ENCODE data around the gene NPHP4.

NPHP4 gene

DNA sequence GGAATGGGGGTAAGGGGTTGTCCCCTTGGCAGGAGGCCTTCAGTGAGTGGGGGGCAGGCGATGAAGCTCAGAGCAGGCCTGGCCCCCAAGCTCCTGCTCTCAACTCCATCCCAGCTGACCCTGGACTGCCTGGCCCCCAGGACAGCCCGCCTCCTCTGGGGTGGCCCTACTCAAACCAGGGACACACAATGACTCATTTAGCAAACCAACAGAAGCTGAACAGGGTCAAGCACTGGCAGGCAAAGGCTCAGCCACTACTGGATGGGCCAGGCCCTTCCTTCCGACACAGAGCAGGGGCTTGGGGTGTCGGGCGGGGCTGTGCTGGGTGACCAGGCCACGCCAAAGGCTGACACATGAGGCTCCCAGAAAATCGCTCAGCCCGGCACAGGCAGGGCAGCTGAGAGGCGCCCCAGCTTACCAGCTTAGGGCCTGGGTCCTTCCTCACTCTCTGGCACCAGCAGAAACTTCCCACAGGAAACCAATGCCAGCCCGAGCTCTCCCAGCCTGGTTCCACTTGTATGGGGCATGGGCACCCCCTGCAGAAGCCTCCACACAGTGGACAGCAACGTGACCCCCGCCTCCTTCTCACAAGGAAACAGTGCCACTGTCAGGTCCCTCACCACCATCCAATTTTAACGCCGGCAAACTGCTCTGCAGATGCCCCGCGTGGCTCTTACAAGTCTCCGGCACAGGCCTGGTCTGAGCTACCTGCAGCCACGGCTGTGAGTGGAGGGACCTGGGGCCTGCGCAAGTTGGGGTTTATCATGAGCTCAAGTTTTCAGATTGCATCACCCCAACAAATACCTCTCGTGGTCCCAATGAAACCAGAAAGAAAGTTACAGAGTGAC lies 114.3 kb downstream of the NPHP4 start:
- DNase-seq (ENCODE audit: low spot score), result no peak

DNA sequence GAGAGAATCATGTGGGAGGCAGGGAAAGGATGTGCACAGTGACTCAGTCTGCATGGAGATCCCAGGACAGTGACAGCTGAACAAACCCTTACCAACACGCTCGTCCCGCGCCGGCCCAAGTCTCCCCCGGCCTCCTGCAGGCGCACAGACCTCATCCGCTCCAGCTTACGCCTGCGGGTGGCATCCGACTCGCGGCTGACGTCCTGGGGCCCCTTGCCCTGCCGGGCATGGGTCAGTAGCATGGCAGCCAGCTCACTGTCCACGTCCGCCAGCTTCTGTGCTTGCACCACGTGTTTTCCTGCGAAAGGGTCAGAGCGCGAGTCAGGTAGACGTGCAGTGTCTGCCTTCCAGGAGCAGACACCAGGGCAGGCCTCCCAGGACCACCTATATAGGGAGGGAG lies 115.2 kb downstream of the NPHP4 start:
- DNase-seq (ENCODE audit: low spot score), result no peak

- no peak for DNase-seq (ENCODE audit: low spot score)
These were observed 116.1 kb downstream of the NPHP4 start for GRCh38 chr1:5876094-5876650.

GRCh38 chr1:5875345-5875910 lies 116.8 kb downstream of the NPHP4 start:
- DNase-seq (ENCODE audit: low spot score), result no peak

DNA sequence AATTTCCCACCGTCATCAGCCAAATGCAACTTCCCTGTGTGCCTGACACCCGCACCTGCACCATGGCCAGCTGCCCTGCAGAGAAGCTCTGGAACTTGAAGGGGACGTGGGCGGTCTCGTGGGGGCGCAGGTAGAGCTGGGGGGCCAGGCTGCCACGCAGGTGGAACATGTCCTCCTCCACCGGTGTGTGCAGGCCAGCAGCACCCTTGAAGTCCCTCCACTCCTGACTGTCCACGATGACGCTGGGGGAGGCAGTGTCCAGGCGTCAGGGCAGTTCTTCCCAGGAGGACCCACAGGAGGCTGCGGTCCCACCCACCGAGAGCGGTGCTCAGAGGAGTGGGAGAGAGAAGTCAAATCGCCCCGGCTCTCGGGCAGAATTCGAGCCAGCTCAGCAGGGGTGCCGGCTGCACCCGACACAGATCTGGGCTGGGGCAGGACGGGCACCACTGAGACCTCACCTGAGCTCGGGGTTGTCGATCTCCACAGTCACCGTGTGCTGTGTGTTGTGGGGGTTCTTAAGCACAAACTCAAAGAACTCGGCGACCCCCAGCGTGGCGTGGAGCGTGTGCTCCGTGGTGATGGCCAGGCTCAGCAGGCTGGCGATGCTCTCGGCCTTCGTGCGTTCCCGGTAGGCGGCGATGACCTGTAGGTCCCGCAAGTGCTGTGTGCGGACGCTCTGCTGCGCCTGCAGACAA lies 117.7 kb downstream of the NPHP4 start:
- DNase-seq (ENCODE audit: low spot score), result no peak

DNA sequence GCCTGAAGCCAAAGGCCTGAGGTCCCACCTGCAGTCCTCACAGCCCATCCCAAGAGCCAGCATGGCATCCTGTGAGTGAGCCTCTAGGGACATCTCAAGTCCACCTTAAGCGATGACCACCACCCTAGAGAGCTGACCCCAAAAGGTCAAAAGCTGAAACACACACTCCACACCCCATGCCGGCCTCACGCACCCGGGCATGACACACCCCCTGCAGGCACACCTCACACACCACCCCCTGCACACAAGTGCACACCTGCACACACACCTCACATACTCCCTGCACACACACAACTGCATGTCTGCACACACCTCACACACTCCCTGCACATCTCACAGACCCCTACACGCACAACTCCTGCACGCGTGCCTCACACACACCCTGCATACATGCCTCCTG lies 118.7 kb downstream of the NPHP4 start:
- no peak for DNase-seq (ENCODE audit: low spot score)

- no peak for DNase-seq (ENCODE audit: low spot score)
These were observed 119.3 kb downstream of the NPHP4 start for GRCh38 chr1:5872886-5873285.

- DNase-seq (ENCODE audit: low spot score), result no peak
These were observed 123.2 kb downstream of the NPHP4 start for GRCh38 chr1:5868931-5869500.

DNA sequence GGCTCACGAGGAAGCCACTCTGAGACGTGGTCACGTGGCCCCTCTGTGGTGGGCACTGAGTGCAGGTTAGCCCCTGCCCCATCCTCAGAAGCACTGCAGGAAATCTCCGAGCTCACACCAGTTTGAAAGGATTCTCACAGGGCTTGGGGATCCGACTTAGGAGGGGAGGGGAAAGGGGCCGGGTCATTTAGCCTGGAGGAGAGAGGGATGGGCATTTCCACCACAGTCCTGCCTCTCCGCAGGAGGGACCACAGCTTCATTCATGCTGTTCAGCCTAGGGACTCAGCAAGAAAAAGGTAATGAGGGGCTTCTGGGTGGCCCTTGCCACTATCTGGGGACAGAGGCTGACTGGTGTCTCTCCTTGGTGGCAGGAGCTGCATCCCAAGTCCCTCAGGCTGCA lies 126.5 kb downstream of the NPHP4 start:
- no peak for DNase-seq (ENCODE audit: low spot score)

DNA sequence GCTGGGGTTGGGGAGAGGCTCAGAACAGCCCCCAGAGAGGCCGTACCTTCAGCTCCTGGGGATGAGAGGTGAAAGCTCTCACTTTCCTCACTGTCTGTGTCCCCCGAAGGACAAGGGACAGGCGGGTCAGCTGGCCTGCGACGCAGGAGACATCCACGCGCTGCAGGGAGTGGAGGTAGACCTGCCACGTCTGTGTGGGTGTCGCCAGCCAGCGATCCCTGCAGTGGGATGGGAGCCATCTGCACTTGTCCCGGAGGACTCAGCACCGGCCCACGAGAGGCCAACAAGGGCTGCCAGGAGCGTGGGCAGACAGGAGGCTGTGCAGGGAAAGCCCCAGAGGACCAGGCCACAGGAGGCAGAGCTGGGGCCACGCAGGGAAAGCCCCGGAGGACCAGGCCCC lies 127.2 kb downstream of the NPHP4 start:
- DNase-seq (ENCODE audit: low spot score), result no peak

GRCh38 chr1:5864256-5864655 lies 128.0 kb downstream of the NPHP4 start:
- no peak for DNase-seq (ENCODE audit: low spot score)

- DNase-seq (ENCODE audit: low spot score), result no peak
These were observed 129.0 kb downstream of the NPHP4 start for GRCh38 chr1:5863238-5863637.

DNA sequence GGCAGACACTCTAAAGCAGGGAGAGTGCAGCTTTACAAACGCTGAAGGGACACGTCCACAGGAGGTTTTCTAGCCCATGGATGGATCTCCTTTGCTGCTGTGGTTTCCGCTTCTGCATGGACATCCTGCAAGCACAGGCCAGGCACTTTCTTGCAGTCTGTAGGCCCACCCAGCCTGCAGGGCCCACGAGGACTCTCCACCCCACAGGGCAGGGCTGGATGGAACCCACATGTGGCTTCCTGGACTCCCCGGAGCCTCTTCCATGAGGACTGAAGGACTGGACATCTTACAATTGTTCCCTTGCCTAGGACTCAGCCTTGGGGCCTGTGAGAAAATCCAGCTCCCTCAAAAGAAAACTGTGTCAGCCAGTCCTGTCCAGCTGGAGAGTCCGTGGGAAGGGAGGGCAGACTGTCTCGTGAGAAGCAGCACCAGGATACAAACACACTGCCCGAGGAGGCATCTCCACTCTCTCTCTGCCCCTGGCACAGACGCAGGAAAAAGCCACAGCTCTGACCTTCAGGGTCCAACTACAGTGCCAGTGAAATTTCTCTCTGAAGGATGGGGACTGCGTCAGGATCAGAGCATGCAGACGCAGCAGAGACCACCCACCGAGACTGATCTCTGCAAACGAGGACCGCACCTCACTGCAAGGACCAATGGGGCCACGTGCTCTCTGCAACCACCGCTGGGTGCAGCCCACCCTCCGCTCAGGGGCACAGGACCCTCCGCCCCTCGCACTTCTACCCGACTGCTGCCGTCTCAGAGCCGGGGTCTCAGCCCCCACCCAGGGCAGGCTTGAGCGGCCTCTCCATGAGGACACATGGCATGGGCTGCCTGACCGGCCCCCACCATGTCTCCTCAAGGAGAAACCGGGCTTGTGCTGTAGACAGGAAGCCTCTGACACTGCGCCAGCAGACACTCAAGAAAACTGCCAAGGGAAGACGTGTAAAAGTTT lies 130.1 kb downstream of the NPHP4 start:
- DNase-seq (ENCODE audit: low spot score), result no peak

DNA sequence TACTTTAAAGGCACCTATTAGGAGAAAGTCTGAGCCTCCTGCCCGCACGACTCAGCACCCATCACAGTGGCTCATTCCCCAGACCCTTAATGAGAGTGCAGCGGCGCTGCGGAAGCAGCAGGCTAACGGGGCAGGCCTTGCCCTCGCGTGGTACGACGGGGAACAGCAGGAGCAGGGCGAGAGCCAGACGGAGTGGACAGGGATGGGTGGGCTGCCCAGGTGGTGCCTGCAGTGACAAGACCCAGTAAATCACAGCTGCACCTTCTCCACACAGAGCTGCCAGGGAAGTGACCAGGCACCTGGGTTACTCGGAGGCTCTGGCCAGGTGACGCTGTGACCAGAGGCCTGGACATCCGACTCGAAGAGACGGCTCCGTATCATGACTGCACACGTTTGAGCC lies 131.9 kb downstream of the NPHP4 start:
- no peak for DNase-seq (ENCODE audit: low spot score)

DNA sequence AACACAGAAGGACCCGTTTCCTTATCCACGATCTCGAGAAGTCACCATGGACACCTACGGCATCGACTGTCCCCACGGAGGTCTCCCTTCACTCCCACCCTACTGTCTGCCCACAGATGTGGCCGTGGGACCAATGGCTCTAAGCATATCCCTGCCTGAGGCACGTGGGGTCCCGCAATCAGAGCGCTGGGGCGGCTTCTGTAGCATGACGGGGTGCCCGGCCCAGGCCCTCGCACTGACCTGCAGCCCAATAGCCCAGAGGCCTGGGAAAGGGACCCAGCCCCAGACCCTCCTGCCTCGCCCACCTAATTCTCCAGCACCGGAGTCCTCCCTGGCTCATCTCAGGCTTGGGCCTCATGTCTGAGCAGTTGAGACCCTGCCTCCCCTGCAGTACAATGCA lies 132.5 kb downstream of the NPHP4 start:
- DNase-seq (ENCODE audit: low spot score), result no peak

GRCh38 chr1:5858844-5859407 lies 133.3 kb downstream of the NPHP4 start:
- no peak for DNase-seq (ENCODE audit: low spot score)

- no peak for DNase-seq (ENCODE audit: low spot score)
These were observed 134.0 kb downstream of the NPHP4 start for GRCh38 chr1:5858246-5858645.

DNA sequence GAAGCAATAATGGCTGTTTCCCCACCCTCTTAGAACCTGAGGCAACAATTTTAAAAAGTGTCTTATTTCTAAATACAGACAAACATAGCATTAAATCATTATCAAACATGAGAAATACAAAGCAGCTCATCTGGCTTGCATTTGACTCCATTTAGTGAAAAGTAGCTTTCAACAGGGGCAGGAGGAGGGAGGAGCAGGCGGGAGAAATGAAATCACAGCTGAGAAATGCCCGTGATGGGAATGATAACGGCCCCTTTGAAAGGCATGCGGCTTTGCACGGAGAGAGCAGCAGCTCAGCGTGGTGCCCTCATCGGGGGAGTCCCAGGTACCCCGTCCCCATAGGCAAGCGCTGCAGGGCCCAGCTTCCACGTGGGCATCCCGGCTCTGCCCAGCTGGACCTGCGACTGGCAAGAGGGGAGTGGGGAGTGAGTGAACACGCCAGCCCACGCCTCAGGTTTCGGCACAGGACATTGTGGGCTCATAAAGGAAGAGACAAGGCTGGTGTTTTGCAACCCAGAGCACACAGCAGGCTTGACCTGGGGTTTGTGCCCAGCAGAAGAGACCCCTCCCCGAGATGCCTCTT lies 134.6 kb downstream of the NPHP4 start:
- DNase-seq (ENCODE audit: low spot score), result no peak

GRCh38 chr1:5857011-5857410 lies 135.2 kb downstream of the NPHP4 start:
- no peak for DNase-seq (ENCODE audit: low spot score)

- peak; percentile 9 for DNase-seq (ENCODE audit: low spot score)
These were observed 135.9 kb downstream of the NPHP4 start for GRCh38 chr1:5856246-5856815.
